OCI-LY1 (cell line): Measurements from ENCODE around the gene DCP1B.

Experiments used
- EZH2 ChIP-seq: fragments of 200-600 bp; sonication (generic), shearing (Covaris generic); IDR thresholded peaks from 2 replicates; pipeline ENCODE4 v1.8.0; 2017; ENCODE audit warnings: borderline replicate concordance, mixed run types, mild to moderate bottlenecking, antibody characterized with exemption, low read length, moderate library complexity, mixed read lengths
- TF ChIP-seq, protein P1 (sequence below): fragments of 200-600 bp; sonication (generic), shearing (Covaris generic); IDR thresholded peaks from 2 replicates; pipeline ENCODE4 v1.5.1; 2017; ENCODE audit warnings: mild to moderate bottlenecking, antibody characterized with exemption, low read length, moderate library complexity, mixed read lengths

DNA sequence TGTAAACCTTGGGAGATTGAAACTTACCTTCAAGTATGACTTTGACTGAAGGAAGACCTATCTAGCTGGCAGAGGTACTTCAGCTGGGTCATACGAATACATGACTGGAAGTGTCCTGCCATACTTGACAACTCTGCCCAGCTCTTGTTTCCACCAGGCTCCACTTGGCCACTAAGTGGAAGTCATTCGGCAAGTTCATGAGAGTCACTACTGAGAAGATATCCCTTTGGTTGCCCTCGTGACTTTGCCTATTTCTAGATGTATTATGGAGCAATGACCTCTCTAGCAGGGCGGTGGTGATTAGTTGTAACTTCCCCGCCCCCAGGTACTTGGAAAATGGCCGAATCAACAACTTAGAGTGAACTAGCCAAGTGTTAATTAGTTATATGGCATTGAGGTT is 39.9 kb upstream of the DCP1B start:
- TF ChIP-seq, protein P1, sequence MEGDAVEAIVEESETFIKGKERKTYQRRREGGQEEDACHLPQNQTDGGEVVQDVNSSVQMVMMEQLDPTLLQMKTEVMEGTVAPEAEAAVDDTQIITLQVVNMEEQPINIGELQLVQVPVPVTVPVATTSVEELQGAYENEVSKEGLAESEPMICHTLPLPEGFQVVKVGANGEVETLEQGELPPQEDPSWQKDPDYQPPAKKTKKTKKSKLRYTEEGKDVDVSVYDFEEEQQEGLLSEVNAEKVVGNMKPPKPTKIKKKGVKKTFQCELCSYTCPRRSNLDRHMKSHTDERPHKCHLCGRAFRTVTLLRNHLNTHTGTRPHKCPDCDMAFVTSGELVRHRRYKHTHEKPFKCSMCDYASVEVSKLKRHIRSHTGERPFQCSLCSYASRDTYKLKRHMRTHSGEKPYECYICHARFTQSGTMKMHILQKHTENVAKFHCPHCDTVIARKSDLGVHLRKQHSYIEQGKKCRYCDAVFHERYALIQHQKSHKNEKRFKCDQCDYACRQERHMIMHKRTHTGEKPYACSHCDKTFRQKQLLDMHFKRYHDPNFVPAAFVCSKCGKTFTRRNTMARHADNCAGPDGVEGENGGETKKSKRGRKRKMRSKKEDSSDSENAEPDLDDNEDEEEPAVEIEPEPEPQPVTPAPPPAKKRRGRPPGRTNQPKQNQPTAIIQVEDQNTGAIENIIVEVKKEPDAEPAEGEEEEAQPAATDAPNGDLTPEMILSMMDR: no peak
- TF ChIP-seq EZH2: no peak
